Measurements from ENCODE around the gene MPV17.
"Not testable (repeated sequence)": the region's sequence is repeated elsewhere in the genome, so short reads cannot be mapped to it uniquely, and the experiment has no call there.

MPV17 gene

GRCh38 chr2:27268296-27268695 is 54.6 kb downstream of the MPV17 start:
- Histone ChIP-seq H3K27me3 (ENCODE audit: control insufficient read depth in 2 of 2, insufficient read depth in 2 of 2, low read length in 2 of 2) (peaks cover 35 to 40% of the 10 kb centered on the region in 2 donors), H3K4me1 (ENCODE audit: control insufficient read depth in 2 of 2, insufficient read depth in 2 of 2, low read length in 2 of 2) (peaks cover 8 to 12% of the 10 kb centered on the region in 2 donors)
- H3K4me3 ChIP-seq (ENCODE audit: low read length in 2 of 2); H3K27ac ChIP-seq (ENCODE audit: low read depth in 2 of 2, low read length in 2 of 2); H3K9me3 ChIP-seq (ENCODE audit: control insufficient read depth in 2 of 2, low read length in 2 of 2); H3K36me3 ChIP-seq (ENCODE audit: control insufficient read depth in 2 of 2, insufficient read depth in 2 of 2, low read length in 2 of 2); H3K9ac ChIP-seq (ENCODE audit: low read depth in 1 of 2, low read length in 2 of 2): not testable (repeated sequence)

DNA sequence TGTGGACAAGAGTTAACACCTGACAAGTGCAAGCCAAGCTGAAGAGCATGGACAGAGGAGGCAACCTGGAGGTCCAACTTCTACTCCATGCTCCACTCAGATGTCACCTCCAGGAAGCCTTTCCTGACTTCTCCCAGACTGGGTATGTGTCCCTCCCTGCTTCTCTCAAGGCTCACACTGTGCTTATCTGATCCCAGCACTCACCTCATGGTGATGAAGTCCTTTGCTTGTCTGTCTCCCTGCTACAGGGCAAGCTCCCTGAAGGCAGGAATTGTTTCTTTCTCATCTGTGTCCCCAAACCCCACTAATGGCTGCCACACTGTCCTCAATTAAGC is 57.4 kb downstream of the MPV17 start:
- Histone ChIP-seq H3K4me3 (ENCODE audit: low read length in 2 of 2) (no peak overlapping the region), H3K9ac (ENCODE audit: low read depth in 1 of 2, low read length in 2 of 2) (no peak overlapping the region), H3K4me1 (ENCODE audit: control insufficient read depth in 2 of 2, insufficient read depth in 2 of 2, low read length in 2 of 2) (peaks cover 15 to 18% of the 10 kb centered on the region in 2 donors), H3K27ac (ENCODE audit: low read depth in 2 of 2, low read length in 2 of 2) (no peak overlapping the region), H3K9me3 (ENCODE audit: control insufficient read depth in 2 of 2, low read length in 2 of 2) (no peaks in the 10 kb centered on the region), H3K27me3 (ENCODE audit: control insufficient read depth in 2 of 2, insufficient read depth in 2 of 2, low read length in 2 of 2) (peaks cover 52 to 57% of the 10 kb centered on the region in 2 donors), H3K36me3 (ENCODE audit: control insufficient read depth in 2 of 2, insufficient read depth in 2 of 2, low read length in 2 of 2) (no peaks in the 10 kb centered on the region)

GRCh38 chr2:27264753-27265535 is 58.0 kb downstream of the MPV17 start:
- peaks cover 15 to 18% of the 10 kb centered on the region in 2 donors for H3K4me1 ChIP-seq (ENCODE audit: control insufficient read depth in 2 of 2, insufficient read depth in 2 of 2, low read length in 2 of 2)
- no peaks in the 10 kb centered on the region for H3K36me3 ChIP-seq (ENCODE audit: control insufficient read depth in 2 of 2, insufficient read depth in 2 of 2, low read length in 2 of 2)
- H3K27ac ChIP-seq (ENCODE audit: low read depth in 2 of 2, low read length in 2 of 2), result no peak overlapping the region
- H3K4me3 ChIP-seq (ENCODE audit: low read length in 2 of 2), result peak overlapping the region; percentile 48
- H3K27me3 ChIP-seq (ENCODE audit: control insufficient read depth in 2 of 2, insufficient read depth in 2 of 2, low read length in 2 of 2), result peaks cover 57 to 62% of the 10 kb centered on the region in 2 donors
- peak overlapping the region in 1 of 2 donors; percentile 10 for H3K9ac ChIP-seq (ENCODE audit: low read depth in 1 of 2, low read length in 2 of 2)
- no peaks in the 10 kb centered on the region for H3K9me3 ChIP-seq (ENCODE audit: control insufficient read depth in 2 of 2, low read length in 2 of 2)

DNA sequence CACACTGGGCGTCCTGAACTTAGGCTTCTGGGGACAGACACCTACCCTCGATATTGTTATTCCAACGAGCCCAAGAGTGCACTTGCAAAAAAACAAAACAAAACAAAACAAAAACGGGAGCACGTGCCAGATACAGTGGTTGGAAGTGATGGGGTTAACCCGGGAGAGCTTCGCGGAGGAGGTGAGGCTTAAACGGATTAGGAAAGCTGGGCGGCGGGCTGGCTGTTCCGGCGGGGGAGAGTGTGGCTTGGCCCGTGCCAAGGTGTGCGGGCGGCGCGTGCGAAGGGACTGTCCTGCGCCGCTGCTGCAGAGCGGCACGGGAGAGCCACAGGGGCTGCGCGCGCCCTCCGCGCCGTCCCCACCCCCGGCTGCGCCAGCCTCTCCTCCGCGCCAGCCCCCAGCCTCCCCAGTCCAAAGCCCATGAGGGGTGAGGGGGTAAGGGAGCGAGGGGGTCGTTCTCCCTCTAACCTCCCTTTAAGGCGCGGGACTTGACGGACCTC is 58.6 kb downstream of the MPV17 start:
- Histone ChIP-seq H3K4me3 (ENCODE audit: low read length in 2 of 2) (peak overlapping the region; percentile 48), H3K9me3 (ENCODE audit: control insufficient read depth in 2 of 2, low read length in 2 of 2) (no peaks in the 10 kb centered on the region), H3K27ac (ENCODE audit: low read depth in 2 of 2, low read length in 2 of 2) (no peak overlapping the region), H3K9ac (ENCODE audit: low read depth in 1 of 2, low read length in 2 of 2) (no peak overlapping the region), H3K4me1 (ENCODE audit: control insufficient read depth in 2 of 2, insufficient read depth in 2 of 2, low read length in 2 of 2) (peaks cover 15 to 18% of the 10 kb centered on the region in 2 donors), H3K36me3 (ENCODE audit: control insufficient read depth in 2 of 2, insufficient read depth in 2 of 2, low read length in 2 of 2) (no peaks in the 10 kb centered on the region), H3K27me3 (ENCODE audit: control insufficient read depth in 2 of 2, insufficient read depth in 2 of 2, low read length in 2 of 2) (peaks cover 60 to 66% of the 10 kb centered on the region in 2 donors)

- Histone ChIP-seq H3K4me1 (ENCODE audit: control insufficient read depth in 2 of 2, insufficient read depth in 2 of 2, low read length in 2 of 2) (peaks cover 15 to 18% of the 10 kb centered on the region in 2 donors), H3K27ac (ENCODE audit: low read depth in 2 of 2, low read length in 2 of 2) (no peak overlapping the region), H3K4me3 (ENCODE audit: low read length in 2 of 2) (peak overlapping the region; percentile 48), H3K9me3 (ENCODE audit: control insufficient read depth in 2 of 2, low read length in 2 of 2) (no peaks in the 10 kb centered on the region), H3K36me3 (ENCODE audit: control insufficient read depth in 2 of 2, insufficient read depth in 2 of 2, low read length in 2 of 2) (no peaks in the 10 kb centered on the region), H3K9ac (ENCODE audit: low read depth in 1 of 2, low read length in 2 of 2) (no peak overlapping the region), H3K27me3 (ENCODE audit: control insufficient read depth in 2 of 2, insufficient read depth in 2 of 2, low read length in 2 of 2) (peaks cover 60 to 70% of the 10 kb centered on the region in 2 donors)
Observed at GRCh38 chr2:27263287-27264252, 59.3 kb downstream of the MPV17 start.

GRCh38 chr2:27262379-27263286 is 60.3 kb downstream of the MPV17 start, which contains the start of gene SLC30A3:
TSS of gene SLC30A3 (minus strand) at chr2:27263047. CDS start at chr2:27262906, 141 bp downstream.
- H3K27me3 ChIP-seq (ENCODE audit: control insufficient read depth in 2 of 2, insufficient read depth in 2 of 2, low read length in 2 of 2), result peaks cover 60 to 71% of the 10 kb centered on the region in 2 donors
- no peaks in the 10 kb centered on the region for H3K9me3 ChIP-seq (ENCODE audit: control insufficient read depth in 2 of 2, low read length in 2 of 2)
- H3K9ac ChIP-seq (ENCODE audit: low read depth in 1 of 2, low read length in 2 of 2), result no peak within 1 kb of the TSS
- H3K4me1 ChIP-seq (ENCODE audit: control insufficient read depth in 2 of 2, insufficient read depth in 2 of 2, low read length in 2 of 2), result peaks cover 15 to 18% of the 10 kb centered on the region in 2 donors
- H3K4me3 ChIP-seq (ENCODE audit: low read length in 2 of 2), result peak within 1 kb of the TSS; percentile 48
- H3K36me3 ChIP-seq (ENCODE audit: control insufficient read depth in 2 of 2, insufficient read depth in 2 of 2, low read length in 2 of 2), result no peaks in the 10 kb centered on the region
- H3K27ac ChIP-seq (ENCODE audit: low read depth in 2 of 2, low read length in 2 of 2), result no peak within 1 kb of the TSS

- H3K9me3 ChIP-seq (ENCODE audit: control insufficient read depth in 2 of 2, low read length in 2 of 2), result no peaks in the 10 kb centered on the region
- H3K36me3 ChIP-seq (ENCODE audit: control insufficient read depth in 2 of 2, insufficient read depth in 2 of 2, low read length in 2 of 2), result no peaks in the 10 kb centered on the region
- H3K4me3 ChIP-seq (ENCODE audit: low read length in 2 of 2), result no peak overlapping the region
- peaks cover 15 to 18% of the 10 kb centered on the region in 2 donors for H3K4me1 ChIP-seq (ENCODE audit: control insufficient read depth in 2 of 2, insufficient read depth in 2 of 2, low read length in 2 of 2)
- H3K9ac ChIP-seq (ENCODE audit: low read depth in 1 of 2, low read length in 2 of 2), result no peak overlapping the region
- H3K27ac ChIP-seq (ENCODE audit: low read depth in 2 of 2, low read length in 2 of 2), result no peak overlapping the region
- peaks cover 55 to 76% of the 10 kb centered on the region in 2 donors for H3K27me3 ChIP-seq (ENCODE audit: control insufficient read depth in 2 of 2, insufficient read depth in 2 of 2, low read length in 2 of 2)
Observed at GRCh38 chr2:27261926-27262298, 61.0 kb downstream of the MPV17 start.

- Histone ChIP-seq H3K9me3 (ENCODE audit: control insufficient read depth in 2 of 2, low read length in 2 of 2) (no peaks in the 10 kb centered on the region), H3K27me3 (ENCODE audit: control insufficient read depth in 2 of 2, insufficient read depth in 2 of 2, low read length in 2 of 2) (peaks cover 58 to 78% of the 10 kb centered on the region in 2 donors), H3K4me1 (ENCODE audit: control insufficient read depth in 2 of 2, insufficient read depth in 2 of 2, low read length in 2 of 2) (peaks cover 15 to 18% of the 10 kb centered on the region in 2 donors), H3K27ac (ENCODE audit: low read depth in 2 of 2, low read length in 2 of 2) (no peak overlapping the region), H3K36me3 (ENCODE audit: control insufficient read depth in 2 of 2, insufficient read depth in 2 of 2, low read length in 2 of 2) (no peaks in the 10 kb centered on the region), H3K9ac (ENCODE audit: low read depth in 1 of 2, low read length in 2 of 2) (no peak overlapping the region), H3K4me3 (ENCODE audit: low read length in 2 of 2) (no peak overlapping the region)
Observed at GRCh38 chr2:27261241-27261925, 61.5 kb downstream of the MPV17 start.
